GM12873 (cell line): ENCODE data around the gene MYO5A.

ENCODE experiments used
- CTCF ChIP-seq: IDR thresholded peaks from 2 replicates; pipeline ENCODE4 v1.5.1; 2012; ENCODE audit warnings: low read depth, mild to moderate bottlenecking, moderate library complexity, low read length, control low read depth; ENCODE audit not compliant: insufficient read depth; ENCODE audit errors: missing control alignments

The MYO5A gene

GRCh38 chr15:52259503-52259902 is 269.2 kb downstream of the MYO5A start:
- no peak for TF ChIP-seq CTCF

- no peak for TF ChIP-seq CTCF
Measured at GRCh38 chr15:52258461-52258860, 270.2 kb downstream of the MYO5A start.

- no peak for TF ChIP-seq CTCF
Measured at GRCh38 chr15:52257734-52258062, 271.0 kb downstream of the MYO5A start.
